ENCODE results near the gene DDX24. TPM values are rescaled to one million over a fixed set of nuclear protein-coding genes. Genes with fewer than 3 reads are reported as not detected.

The DDX24 gene
- total and polyA plus RNA-seq, 9 of the 15 experiments (the other 6 are each of a cell fraction or from before 2014, with no cell fraction given) = 82.4 to 175 (median 122) TPM

GRCh38 chr14:94044476-94045091 is 36.4 kb downstream of the DDX24 start:
- POLR2A ChIA-PET = interaction anchor here (0.6 kb wide), 1 partner anchor 31 kb away, joined by 3 read pairs; no protein-coding TSS in a partner anchor
- in situ Hi-C loops (cut with MboI) = no loop called here
- ATAC-seq = no peak

More at GRCh38 chr14:94044476-94045091, 36.4 kb downstream of the DDX24 start:
- DNase-seq (ENCODE audit: extremely low read depth in 1 of 4, low spot score in 3 of 4) (no peak), FAIRE-seq (no peak)
- CTCF ChIA-PET (ENCODE audit: low intra/inter-chr PET ratio) = no interaction called here
- Histone ChIP-seq H3K4me3 (no peak overlapping the region), H3K4me2 (ENCODE audit: insufficient read depth, low read length) (no peak overlapping the region), H3K27me3 (ENCODE audit: control insufficient read depth in 2 of 2, insufficient read depth in 2 of 2, low read length in 2 of 2) (peaks cover 2 to 11% of the 10 kb centered on the region in 2 experiments; a peak in 4 of 5 replicates), H3K27ac (ENCODE audit: extremely low read depth, low read depth, low read length) (no peak overlapping the region), H3K9ac (ENCODE audit: insufficient read depth in 1 of 2, low read depth in 2 of 2, low read length in 2 of 2) (no peak overlapping the region), H4K20me1 (replicated peaks; ENCODE audit: control insufficient read depth, insufficient read depth, low read length) (no peaks in the 10 kb centered on the region), H3K4me1 (replicated peaks in 1 of 2; ENCODE audit: control insufficient read depth in 2 of 2, insufficient read depth in 2 of 2, low read length in 2 of 2) (peaks cover 0 to 6% of the 10 kb centered on the region in 2 experiments; a peak in 2 of 5 replicates), H2AFZ (ENCODE audit: low read depth, low read length) (no peak overlapping the region), H3K9me1 (ENCODE audit: control insufficient read depth, insufficient read depth, low read length) (no peaks in the 10 kb centered on the region), H3K79me2 (ENCODE audit: control insufficient read depth, insufficient read depth, low read length) (no peaks in the 10 kb centered on the region), H3K36me3 (ENCODE audit: control insufficient read depth, insufficient read depth, low read length) (peaks cover 41% of the 10 kb centered on the region; the same call in 2 of the 3 replicates), H3K9me3 (replicated peaks; ENCODE audit: control insufficient read depth, insufficient read depth, low read depth, low read length) (no peaks in the 10 kb centered on the region)
- TF ChIP-seq SETDB1 (IDR thresholded peaks at IDR 0.05; ENCODE audit: low read length) = no peak
- no peak for TF ChIP-seq ZNF395 (CRISPR knock-in tag; IDR thresholded peaks at IDR 0.05)
- TF ChIP-seq DLX4 (CRISPR knock-in tag; IDR thresholded peaks at IDR 0.05) = no peak
- no peak for TF ChIP-seq PCBP1 (IDR thresholded peaks at IDR 0.05; ENCODE audit: low read depth, low read length, poor library complexity, severe bottlenecking)
- no peak for TF ChIP-seq CEBPZ (IDR thresholded peaks at IDR 0.05; ENCODE audit: borderline replicate concordance, low read depth, low read length)
- no peak for TF ChIP-seq CEBPG (CRISPR knock-in tag; IDR thresholded peaks at IDR 0.05)
- no peak for TF ChIP-seq CEBPG (tag; conservative IDR thresholded peaks at IDR 0.05 in 1 of 2, IDR thresholded peaks at IDR 0.05 in 1 of 2)
- TF ChIP-seq ZNF695 (CRISPR knock-in tag; IDR thresholded peaks at IDR 0.05) = no peak
- no peak for TF ChIP-seq RBM17 (IDR thresholded peaks at IDR 0.05; ENCODE audit: borderline replicate concordance, low read depth, low read length)
- no peak for TF ChIP-seq SLC30A9 (CRISPR knock-in tag; IDR thresholded peaks at IDR 0.05)
- no peak for TF ChIP-seq CBX5 (IDR thresholded peaks at IDR 0.05; ENCODE audit: borderline replicate concordance, low read depth)
- TF ChIP-seq CHD2 (IDR thresholded peaks at IDR 0.05; ENCODE audit: low read depth, low read length) = no peak
- no peak for TF ChIP-seq BRCA1 (IDR thresholded peaks at IDR 0.05)
- TF ChIP-seq BRCA1 (CRISPR knock-in tag; IDR thresholded peaks at IDR 0.05) = no peak
- no peak for TF ChIP-seq ELF1 (tag; IDR thresholded peaks at IDR 0.05)
- TF ChIP-seq ADNP (tag; IDR thresholded peaks at IDR 0.05) = no peak
- TF ChIP-seq HDAC6 (IDR thresholded peaks at IDR 0.05; ENCODE audit: low read depth, low read length) = no peak
- intact Hi-C loops (cut with micrococcal nuclease) = no loop called here
- BruUV-seq (replicated peaks) = no TSS peak
- WGBS (ENCODE audit: insufficient coverage, low coverage, missing lambda C conversion rate) = 73% methylated on average over 7 of the region's 20 CpGs
